Measurements from ENCODE around the gene TAF11L5.
"Not testable (repeated sequence)": the region's sequence is repeated elsewhere in the genome, so short reads cannot be mapped to it uniquely, and the experiment has no call there.

Gene TAF11L5

GRCh38 chr5:17497446-17497845 lies 27.6 kb upstream of the TAF11L5 start:
- TF ChIP-seq CTCF (conservative IDR thresholded peaks at IDR 0.05) = no peak

GRCh38 chr5:17497931-17498330 lies 27.1 kb upstream of the TAF11L5 start, which contains the start of gene TAF11L2:
Gene TAF11L2, plus strand, starts transcription at chr5:17498231.
- H3K27ac ChIP-seq = not testable (repeated sequence)

More at GRCh38 chr5:17497446-17497845, 27.6 kb upstream of the TAF11L5 start:
- H3K27ac ChIP-seq = no peak overlapping the region

GRCh38 chr5:17511775-17512325 lies 13.2 kb upstream of the TAF11L5 start:
- H3K27ac ChIP-seq = no peak overlapping the region
- TF ChIP-seq CTCF (conservative IDR thresholded peaks at IDR 0.05) = no peak

- not testable (repeated sequence) for H3K27ac ChIP-seq
These were observed 7.5 kb upstream of the TAF11L5 start for GRCh38 chr5:17517526-17517925.

- H3K27ac ChIP-seq = not testable (repeated sequence)
These were observed 7.0 kb upstream of the TAF11L5 start, which contains the start of gene TAF11L3 for GRCh38 chr5:17518067-17518466. Gene TAF11L3, plus strand, starts transcription at chr5:17518367.

- not testable (repeated sequence) for H3K27ac ChIP-seq
These were observed 5.5 kb upstream of the TAF11L5 start for GRCh38 chr5:17519508-17519907.

- not testable (repeated sequence) for H3K27ac ChIP-seq
These were observed 3.5 kb upstream of the TAF11L5 start, which contains the start of gene TAF11L4 for GRCh38 chr5:17521501-17521900. Gene TAF11L4, plus strand, starts transcription at chr5:17521801.

- H3K27ac ChIP-seq = not testable (repeated sequence)
These were observed 1.5 kb downstream of the TAF11L5 start for GRCh38 chr5:17526504-17526903.

GRCh38 chr5:17528369-17528768 lies 3.3 kb downstream of the TAF11L5 start, which contains the start of gene TAF11L6:
Gene TAF11L6, plus strand, starts transcription at chr5:17528669.
- H3K27ac ChIP-seq = not testable (repeated sequence)

Data from VCaP (cell line).